ENCODE measurements around the gene ACTN1.

ACTN1 gene

DNA sequence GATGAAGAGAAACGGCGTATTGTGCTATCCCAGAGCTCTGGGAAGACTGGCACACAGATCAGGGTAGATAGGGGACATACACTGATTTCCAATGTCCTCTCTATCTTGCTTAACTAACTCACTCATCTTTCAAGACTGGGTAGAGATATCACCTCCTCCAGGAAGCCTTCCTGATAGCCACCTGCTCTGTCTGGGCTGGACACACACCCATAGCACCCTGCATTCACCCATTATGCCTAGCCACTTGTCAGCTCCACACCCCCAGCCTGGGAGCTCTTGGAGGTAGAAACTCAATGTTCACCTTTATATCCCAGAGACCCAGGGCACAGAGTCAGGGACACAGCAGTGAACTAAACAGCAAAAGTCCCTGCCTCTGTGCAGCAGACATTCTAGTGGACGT, 52.0 kb downstream of the ACTN1 start:
- H3K4me3 ChIP-seq (ENCODE audit: low read length), result no peak overlapping the region
- DNase-seq (ENCODE audit: low read depth, low spot score), result no peak

DNA sequence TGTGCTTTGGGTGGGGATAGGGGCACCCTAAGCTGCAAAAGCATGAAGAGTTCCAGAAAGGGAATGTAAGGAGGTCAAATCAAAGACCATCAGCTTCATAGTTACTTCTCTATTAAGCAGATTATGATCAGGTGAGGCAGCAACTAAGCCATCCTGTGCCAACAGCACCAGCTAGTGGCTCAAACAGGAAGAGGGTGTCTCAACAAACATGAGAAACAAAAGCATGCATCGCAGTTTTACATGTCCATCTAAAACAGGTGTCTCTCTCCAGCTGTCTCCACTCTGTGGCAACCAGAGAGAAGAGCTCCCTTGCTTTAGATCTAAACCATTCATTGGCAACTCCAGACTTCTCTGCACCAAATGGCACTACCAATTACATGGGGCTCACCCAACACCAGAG, 52.9 kb downstream of the ACTN1 start:
- DNase-seq (ENCODE audit: low read depth, low spot score), result no peak
- H3K4me3 ChIP-seq (ENCODE audit: low read length), result no peak overlapping the region

GRCh38 chr14:68925373-68925772, 53.7 kb downstream of the ACTN1 start:
- H3K4me3 ChIP-seq (ENCODE audit: low read length), result no peak overlapping the region
- DNase-seq (ENCODE audit: low read depth, low spot score), result no peak

DNA sequence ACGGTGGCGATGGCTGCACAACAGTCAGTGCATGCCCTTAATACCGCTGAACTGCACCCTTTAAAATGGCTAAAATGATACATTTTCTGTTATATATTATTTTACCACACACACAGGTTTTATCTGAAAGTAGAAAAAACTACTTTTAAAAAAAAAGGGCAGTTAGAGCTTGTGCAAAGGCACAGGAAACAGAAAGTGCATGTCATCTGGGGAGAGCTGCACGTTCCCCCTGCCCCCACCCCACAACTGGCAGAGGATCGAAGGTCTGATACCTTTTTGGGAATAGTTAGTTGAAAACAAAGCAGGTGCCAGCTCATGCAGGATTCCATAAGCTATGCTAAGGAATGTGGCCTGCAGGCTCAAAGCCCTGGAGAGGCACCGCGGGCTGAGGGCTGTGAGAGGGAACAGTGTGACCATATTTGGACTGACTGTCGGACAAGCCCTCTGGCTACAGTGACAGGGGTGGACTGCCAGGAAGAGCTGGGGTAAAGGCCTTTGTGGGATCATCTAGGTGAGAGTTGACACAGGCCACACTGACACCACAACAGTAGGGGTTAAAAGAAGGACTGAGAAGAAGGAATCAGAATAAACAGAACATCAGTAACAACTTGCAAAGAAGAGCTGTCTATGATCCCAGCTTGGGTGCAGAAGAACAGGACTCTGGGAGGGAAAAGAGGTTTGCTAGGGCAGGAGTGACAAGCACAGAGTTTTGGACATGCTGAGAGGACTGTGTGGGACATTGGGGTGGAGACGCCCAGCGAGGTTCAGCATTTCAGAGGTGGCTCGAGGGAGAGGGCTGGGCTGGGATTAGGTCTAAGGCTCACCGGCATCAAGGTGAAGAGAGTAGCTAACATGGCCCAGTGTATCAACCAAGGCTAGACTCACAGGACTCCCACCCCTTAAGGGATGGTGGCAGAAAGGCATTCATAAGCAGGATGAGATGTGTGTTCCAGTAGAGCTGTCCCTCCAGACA, 54.6 kb downstream of the ACTN1 start:
- no peak for DNase-seq (ENCODE audit: low read depth, low spot score)
- H3K4me3 ChIP-seq (ENCODE audit: low read length), result no peak overlapping the region

DNA sequence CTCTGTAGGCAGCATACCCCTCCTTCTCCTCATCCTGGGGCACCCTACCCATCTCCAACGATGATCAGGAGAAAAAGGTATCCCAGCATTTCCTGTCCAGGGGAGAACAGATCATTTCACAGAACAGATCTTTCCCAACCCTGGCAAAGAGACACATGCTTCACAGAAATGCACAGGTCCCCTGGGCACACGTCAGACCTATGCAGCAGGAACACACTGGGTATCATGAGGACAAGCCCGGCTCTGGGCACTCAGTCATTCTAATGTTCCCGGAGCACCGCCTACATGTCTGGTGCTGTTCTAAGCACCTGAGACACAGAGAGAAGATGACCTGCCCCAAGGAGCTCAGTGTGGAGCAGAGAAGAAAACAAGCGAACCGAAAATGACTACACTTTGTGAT, 56.2 kb downstream of the ACTN1 start:
- DNase-seq (ENCODE audit: low read depth, low spot score), result no peak
- H3K4me3 ChIP-seq (ENCODE audit: low read length), result no peak overlapping the region

DNA sequence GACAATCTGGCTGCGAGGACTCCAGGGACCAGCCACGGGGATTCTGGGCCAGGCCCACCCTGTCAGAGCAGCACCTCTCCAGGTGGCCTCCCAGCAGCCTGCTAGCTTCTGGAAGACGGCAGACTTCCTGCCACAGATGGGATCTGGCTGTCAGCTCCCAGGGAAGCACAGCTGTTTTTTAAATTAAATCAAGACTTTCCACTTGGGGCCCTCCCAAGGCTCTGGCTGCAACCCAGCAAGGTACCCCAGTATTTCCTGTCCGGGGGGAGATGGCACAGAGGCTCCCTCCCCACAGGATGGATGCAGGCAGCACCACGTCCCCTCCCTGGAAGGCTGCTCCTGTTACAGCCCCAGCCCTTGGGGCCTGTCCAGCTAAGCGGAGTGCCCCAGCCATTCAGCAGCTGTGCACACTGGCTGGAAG, 56.9 kb downstream of the ACTN1 start:
- no peak for DNase-seq (ENCODE audit: low read depth, low spot score)
- no peak overlapping the region for H3K4me3 ChIP-seq (ENCODE audit: low read length)

- no peak for DNase-seq (ENCODE audit: low read depth, low spot score)
- H3K4me3 ChIP-seq (ENCODE audit: low read length), result no peak overlapping the region
Observed at GRCh38 chr14:68921666-68922065, 57.4 kb downstream of the ACTN1 start.

DNA sequence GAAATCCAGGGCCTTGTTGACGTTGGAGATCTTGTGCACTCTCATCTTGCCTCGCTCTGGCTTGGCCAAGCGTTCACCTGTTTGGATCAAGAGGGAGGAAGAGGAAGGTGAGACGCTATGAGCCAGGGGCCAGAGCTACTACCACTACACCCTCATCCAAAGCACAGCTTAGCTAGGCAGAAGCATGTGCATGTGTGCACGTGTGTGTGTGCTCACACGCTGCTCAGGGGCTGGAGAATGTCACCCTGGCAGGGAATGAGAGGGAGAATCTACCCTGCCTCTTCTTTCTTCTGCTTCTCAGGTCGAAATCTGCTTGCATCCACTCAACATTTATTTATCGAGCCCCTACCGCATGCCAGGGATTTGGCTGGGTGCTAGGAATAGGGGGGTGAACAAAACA, 58.1 kb downstream of the ACTN1 start:
- H3K4me3 ChIP-seq (ENCODE audit: low read length), result no peak overlapping the region
- DNase-seq (ENCODE audit: low read depth, low spot score), result no peak

GRCh38 chr14:68919129-68919927, 59.8 kb downstream of the ACTN1 start:
- DNase-seq (ENCODE audit: low read depth, low spot score), result no peak

DNA sequence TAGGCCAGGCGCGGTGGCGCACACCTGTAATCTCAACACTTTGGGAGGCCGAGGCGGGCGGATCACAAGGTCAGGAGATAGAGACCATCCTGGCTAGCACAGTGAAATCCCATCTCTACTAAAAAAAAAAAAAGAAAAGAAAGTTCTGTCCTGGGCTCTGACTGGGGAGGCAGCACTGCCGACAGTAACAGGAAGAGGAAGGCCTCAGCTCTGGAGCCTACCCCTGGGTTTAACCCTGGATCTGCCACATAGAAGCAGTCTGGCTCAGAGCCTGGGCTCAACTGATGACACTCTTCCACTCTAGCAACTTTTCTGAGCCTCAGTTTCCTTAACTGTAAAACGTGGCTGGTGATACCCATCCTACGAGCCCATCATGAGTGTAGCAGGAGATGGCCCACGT, 60.5 kb downstream of the ACTN1 start:
- H3K4me3 ChIP-seq (ENCODE audit: low read length), result no peak overlapping the region
- no peak for DNase-seq (ENCODE audit: low read depth, low spot score)

More at GRCh38 chr14:68919129-68919927, 59.8 kb downstream of the ACTN1 start:
- H3K4me3 ChIP-seq (ENCODE audit: low read length), result no peak overlapping the region

DNA sequence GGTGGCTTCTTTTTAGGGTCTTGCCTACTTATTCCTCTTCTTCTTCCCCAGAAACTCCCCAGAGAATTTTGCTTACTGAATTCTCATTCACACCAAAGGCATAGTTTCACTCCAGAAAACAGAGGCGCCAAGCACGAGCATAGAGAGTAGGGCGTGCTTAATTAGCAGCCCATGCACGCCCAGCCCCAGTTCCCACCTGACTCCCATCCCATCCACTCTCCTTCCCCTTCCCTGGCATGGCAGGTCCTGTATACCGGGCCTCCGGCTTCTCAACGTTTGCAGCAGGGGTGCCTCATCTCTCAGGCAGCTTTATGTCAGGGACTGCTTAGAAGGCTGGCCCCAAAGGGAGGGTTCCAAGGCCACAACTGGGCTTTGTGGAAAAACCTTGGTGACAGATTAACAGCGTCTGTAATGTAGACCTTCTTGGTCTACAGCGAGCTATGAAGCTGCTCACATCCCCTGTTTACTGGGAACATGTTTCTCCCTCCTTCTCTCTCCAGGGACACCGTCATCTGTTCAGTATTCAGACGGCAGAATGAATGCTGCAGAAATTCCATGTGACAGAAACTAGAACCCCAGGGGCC, 62.7 kb downstream of the ACTN1 start:
- no peak overlapping the region for H3K4me3 ChIP-seq (ENCODE audit: low read length)
- DNase-seq (ENCODE audit: low read depth, low spot score), result no peak

DNA sequence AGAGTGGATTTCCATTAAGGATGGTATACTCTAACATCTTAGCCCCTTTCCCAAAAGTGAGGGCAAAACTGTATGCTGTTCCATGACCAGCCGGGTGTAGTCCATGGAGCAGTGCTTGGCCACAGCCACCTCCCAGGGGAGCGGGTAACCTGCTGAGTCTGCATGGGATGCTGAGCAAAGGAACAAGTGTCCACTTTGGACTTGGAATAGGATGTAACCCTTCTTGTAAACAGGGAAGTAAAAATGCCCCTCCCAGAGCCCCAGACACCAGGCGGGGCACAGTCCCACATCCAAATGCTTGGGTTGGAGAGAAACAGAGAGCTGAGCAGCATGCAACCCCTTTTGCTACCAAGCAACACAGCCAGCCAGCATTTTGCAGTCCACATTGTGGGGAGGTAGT, 65.6 kb downstream of the ACTN1 start:
- DNase-seq (ENCODE audit: low read depth, low spot score), result no peak
- H3K4me3 ChIP-seq (ENCODE audit: low read length), result no peak overlapping the region

DNA sequence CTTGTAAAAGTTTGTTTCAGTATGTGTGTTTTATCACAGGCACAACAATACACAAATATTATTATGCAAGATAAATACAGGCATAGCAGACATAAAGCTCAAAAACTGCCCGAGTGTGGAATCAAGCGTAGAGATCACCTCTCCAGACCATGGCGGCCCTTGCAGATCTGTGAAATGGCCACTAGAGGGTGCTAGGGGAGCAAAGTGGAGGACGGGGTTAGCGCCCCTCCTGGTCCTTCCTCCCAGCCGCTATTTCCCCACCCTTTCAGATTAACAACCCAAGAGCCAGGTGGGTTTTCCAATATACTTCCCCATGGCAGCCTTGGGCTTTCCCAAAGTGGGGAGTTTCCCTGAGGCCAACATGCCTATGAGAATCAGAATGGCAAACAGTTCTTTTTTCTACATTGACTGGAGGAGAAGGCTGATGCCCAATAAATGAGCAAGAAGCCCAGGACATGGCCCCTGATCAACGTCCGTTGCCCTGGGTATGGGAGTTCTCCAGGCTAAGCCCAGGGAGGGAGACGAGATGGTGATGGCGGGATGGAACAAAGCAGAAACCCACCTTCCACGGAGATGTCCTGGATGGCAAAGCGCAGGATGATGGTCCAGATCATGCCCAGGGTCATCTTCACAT, 67.4 kb downstream of the ACTN1 start:
- DNase-seq (ENCODE audit: low read depth, low spot score), result peak; percentile 66

GRCh38 chr14:68910540-68910939, 68.6 kb downstream of the ACTN1 start:
- DNase-seq (ENCODE audit: low read depth, low spot score), result peak; percentile 18

More for the DNA sequence above, 67.4 kb downstream of the ACTN1 start:
- no peak overlapping the region for H3K4me3 ChIP-seq (ENCODE audit: low read length)

DNA sequence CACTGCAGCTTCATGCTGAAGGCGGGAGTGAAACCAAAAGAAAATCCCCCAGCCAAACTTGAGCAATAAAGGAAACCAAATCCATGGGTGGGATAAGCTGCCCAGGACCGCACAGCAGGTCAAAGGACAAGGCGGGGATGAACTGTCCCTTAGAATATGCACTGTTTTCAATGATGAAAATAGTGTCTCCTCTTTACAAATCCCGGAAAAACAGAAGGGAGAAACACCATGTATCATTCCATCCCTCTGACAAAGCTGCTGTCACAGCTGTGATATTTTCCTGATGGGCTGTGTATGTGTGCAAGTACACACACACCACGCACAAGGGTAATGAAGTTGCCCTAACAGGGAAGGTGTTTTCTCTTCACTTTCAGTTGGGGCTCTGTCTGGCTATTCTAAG, 70.3 kb downstream of the ACTN1 start:
- no peak for DNase-seq (ENCODE audit: low read depth, low spot score)
- no peak overlapping the region for H3K4me3 ChIP-seq (ENCODE audit: low read length)

More at GRCh38 chr14:68910540-68910939, 68.6 kb downstream of the ACTN1 start:
- no peak overlapping the region for H3K4me3 ChIP-seq (ENCODE audit: low read length)

- H3K4me3 ChIP-seq (ENCODE audit: low read length), result no peak overlapping the region
- DNase-seq (ENCODE audit: low read depth, low spot score), result no peak
Observed at GRCh38 chr14:68908201-68908600, 70.9 kb downstream of the ACTN1 start.

DNA sequence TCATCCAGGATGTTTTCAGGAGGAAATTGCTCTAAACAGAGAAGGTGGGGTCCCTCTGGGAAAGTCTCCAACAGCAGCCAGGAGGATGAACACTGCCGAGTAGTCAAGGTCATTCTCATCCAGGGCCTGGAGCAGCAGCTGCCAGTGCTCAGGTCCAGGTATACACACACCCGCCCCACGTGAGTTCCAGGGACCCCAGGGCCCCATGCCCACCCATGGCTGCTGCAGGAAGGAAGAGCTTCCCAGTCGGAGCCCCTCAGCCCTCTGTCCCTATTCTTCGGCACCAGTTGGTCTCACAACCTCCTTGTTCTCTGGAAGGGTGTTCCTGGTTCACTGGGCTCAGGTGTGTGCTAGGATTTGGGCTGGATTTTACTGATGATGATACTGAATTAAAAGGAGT, 72.7 kb downstream of the ACTN1 start:
- DNase-seq (ENCODE audit: low read depth, low spot score), result no peak
- H3K4me3 ChIP-seq (ENCODE audit: low read length), result no peak overlapping the region

- H3K4me3 ChIP-seq (ENCODE audit: low read length), result no peak overlapping the region
- no peak for DNase-seq (ENCODE audit: low read depth, low spot score)
Observed at GRCh38 chr14:68905107-68905895, 73.8 kb downstream of the ACTN1 start.

DNA sequence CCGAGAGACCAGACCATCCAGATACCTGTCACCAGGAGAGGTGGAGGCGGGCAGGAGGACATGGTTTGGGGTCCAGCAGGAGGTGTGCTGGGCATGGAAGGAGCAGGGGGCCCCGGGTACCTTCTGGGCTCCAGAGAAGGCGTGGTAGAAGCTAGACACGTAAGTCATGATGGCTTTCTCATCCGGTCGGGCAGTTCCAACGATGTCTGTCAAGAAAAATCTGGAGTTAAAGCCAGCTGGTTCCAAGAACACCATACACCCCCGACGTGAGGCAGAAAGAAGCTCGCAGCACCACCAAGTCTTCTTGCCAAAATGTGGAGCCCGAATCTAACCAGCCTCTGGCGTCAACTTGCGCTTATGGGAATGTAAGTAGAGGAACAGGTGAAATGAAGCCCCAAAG, 76.7 kb downstream of the ACTN1 start:
- no peak for DNase-seq (ENCODE audit: low read depth, low spot score)

More for the DNA sequence above, 76.7 kb downstream of the ACTN1 start:
- H3K4me3 ChIP-seq (ENCODE audit: low read length), result no peak overlapping the region

Measured in Jurkat, Clone E6-1 (cell line).